ENCODE data around the gene TUBG1. TPM values are rescaled to one million over a fixed set of nuclear protein-coding genes. Genes with fewer than 3 reads are reported as not detected.

Gene TUBG1
- total and polyA plus RNA-seq, 2 of the 4 experiments (the other 2 are of a cell fraction), result 38.9 to 94.5 TPM

DNA sequence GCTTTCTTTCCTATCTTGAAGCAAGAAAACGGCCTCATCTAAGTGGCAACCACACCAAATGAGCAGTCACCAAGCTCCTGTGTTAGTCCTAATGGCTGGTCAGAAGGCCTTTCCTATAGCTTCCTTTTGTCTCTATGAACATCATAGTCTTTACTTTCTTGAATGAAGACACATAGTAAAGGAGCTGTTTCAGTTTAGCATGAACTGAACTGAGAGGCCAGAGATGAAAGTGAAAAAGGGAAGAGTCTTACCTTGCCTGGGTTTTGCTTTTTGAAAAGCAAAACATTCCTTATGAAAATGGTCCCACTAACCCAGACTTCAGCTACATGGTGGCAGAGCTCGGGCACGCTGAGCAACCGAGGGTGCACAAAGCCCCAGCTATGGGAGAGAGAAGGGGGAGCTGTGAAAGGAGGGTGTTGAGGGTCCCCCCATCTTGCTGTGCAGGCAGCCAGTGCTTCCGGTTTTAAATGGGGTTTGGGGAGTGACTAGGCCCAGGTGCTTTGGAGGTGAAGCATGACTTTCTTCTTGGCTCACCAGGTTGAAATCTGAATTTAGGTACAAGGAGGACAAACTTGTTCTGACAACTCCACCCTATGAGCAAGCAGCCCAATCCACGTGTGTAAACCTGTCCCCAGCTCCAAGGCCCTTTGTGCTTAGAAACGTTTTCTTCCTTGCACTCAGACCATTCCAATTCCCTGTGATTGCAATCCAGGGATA, 22.8 kb upstream of the TUBG1 start:
- ATAC-seq (ENCODE audit: low read depth), result no peak
- H3K9me3 ChIP-seq (ENCODE audit: control insufficient read depth, insufficient read depth, low read length), result no peaks in the 10 kb centered on the region

More for the DNA sequence above, 22.8 kb upstream of the TUBG1 start:
- no peaks in the 10 kb centered on the region for H3K4me1 ChIP-seq (ENCODE audit: control insufficient read depth, insufficient read depth, low read length)
- dilution Hi-C loops (cut with HindIII; ENCODE audit: low sequenced_read_pairs, unreplicated experiment) (no loop called here), in situ Hi-C loops (cut with MboI; ENCODE audit: low sequenced_read_pairs) (no loop called here), intact Hi-C loops (cut with micrococcal nuclease) (no loop called here)
- TF ChIP-seq POLR2A (IDR thresholded peaks at IDR 0.05; ENCODE audit: low read depth, low read length), result no peak
- no peak for TF ChIP-seq MAFK (IDR thresholded peaks at IDR 0.05; ENCODE audit: low read depth, low read length)
- no peak for TF ChIP-seq MAZ (IDR thresholded peaks at IDR 0.05; ENCODE audit: borderline replicate concordance, low read depth, low read length)
- no peak for TF ChIP-seq BHLHE40 (IDR thresholded peaks at IDR 0.05; ENCODE audit: low read depth, low read length)
- TF ChIP-seq, protein P1, sequence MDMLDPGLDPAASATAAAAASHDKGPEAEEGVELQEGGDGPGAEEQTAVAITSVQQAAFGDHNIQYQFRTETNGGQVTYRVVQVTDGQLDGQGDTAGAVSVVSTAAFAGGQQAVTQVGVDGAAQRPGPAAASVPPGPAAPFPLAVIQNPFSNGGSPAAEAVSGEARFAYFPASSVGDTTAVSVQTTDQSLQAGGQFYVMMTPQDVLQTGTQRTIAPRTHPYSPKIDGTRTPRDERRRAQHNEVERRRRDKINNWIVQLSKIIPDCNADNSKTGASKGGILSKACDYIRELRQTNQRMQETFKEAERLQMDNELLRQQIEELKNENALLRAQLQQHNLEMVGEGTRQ (IDR thresholded peaks at IDR 0.05; ENCODE audit: low read depth, low read length), result no peak
- no peak for TF ChIP-seq NFE2L2 (IDR thresholded peaks at IDR 0.05; ENCODE audit: low read depth, low read length)
- TF ChIP-seq FOS (IDR thresholded peaks at IDR 0.05; ENCODE audit: low read depth, low read length), result no peak
- TF ChIP-seq, protein P2, sequence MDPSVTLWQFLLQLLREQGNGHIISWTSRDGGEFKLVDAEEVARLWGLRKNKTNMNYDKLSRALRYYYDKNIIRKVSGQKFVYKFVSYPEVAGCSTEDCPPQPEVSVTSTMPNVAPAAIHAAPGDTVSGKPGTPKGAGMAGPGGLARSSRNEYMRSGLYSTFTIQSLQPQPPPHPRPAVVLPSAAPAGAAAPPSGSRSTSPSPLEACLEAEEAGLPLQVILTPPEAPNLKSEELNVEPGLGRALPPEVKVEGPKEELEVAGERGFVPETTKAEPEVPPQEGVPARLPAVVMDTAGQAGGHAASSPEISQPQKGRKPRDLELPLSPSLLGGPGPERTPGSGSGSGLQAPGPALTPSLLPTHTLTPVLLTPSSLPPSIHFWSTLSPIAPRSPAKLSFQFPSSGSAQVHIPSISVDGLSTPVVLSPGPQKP (IDR thresholded peaks at IDR 0.05; ENCODE audit: borderline replicate concordance, low read depth, low read length), result no peak
- TF ChIP-seq RFX5 (IDR thresholded peaks at IDR 0.05; ENCODE audit: low read depth, low read length), result no peak
- no TSS peak for BruUV-seq (replicated peaks)
- no peaks in the 10 kb centered on the region for H3K27me3 ChIP-seq (ENCODE audit: control insufficient read depth, insufficient read depth, low read length)
- H4K91ac ChIP-seq (ENCODE audit: insufficient read depth, low read depth, low read length), result no peak overlapping the region
- no peak overlapping the region for H3K4me3 ChIP-seq (ENCODE audit: insufficient read depth, low read depth, low read length)
- no peak overlapping the region for H3K18ac ChIP-seq (ENCODE audit: low read depth, low read length)
- H2AK9ac ChIP-seq (replicated peaks; ENCODE audit: low read depth, low read length, poor library complexity), result no peak overlapping the region
- no peak overlapping the region for H4K5ac ChIP-seq (ENCODE audit: low read depth, low read length)
- H2BK120ac ChIP-seq (ENCODE audit: low read depth, low read length), result no peak overlapping the region
- no peak overlapping the region for H3K56ac ChIP-seq (ENCODE audit: extremely low read depth, insufficient read depth, low read length)
- POLR2A ChIA-PET (ENCODE audit: unreplicated experiment), result no interaction called here
- WGBS, 2 experiments (ENCODE audit: extremely low coverage in 2 of 2, insufficient read length in 1 of 2), result no CpG with 5 or more reads among the region's 7 CpGs
- no peak overlapping the region for H3K14ac ChIP-seq (replicated peaks; ENCODE audit: low read depth, low read length)
- H2BK5ac ChIP-seq (ENCODE audit: low read depth, low read length, poor library complexity, severe bottlenecking), result no peak overlapping the region
- H3K4ac ChIP-seq (ENCODE audit: low read depth, low read length), result no peak overlapping the region
- H3K27ac ChIP-seq (ENCODE audit: insufficient read depth, low read length), result no peak overlapping the region
- H3K23ac ChIP-seq (ENCODE audit: low read depth, low read length), result no peak overlapping the region
- H2BK20ac ChIP-seq (ENCODE audit: low read depth, low read length), result no peak overlapping the region
- CTCF ChIA-PET, result interaction anchor here (1.7 kb wide), 1 partner anchor 9 kb away, joined by 5 read pairs; the partner anchor contains the start of gene PSMC3IP
- DNase-seq, result no peak
- H3K4me2 ChIP-seq (ENCODE audit: low read depth, low read length), result no peak overlapping the region
- H2AK5ac ChIP-seq (ENCODE audit: low read depth, low read length), result no peak overlapping the region
- peaks cover 67% of the 10 kb centered on the region for H3K36me3 ChIP-seq (ENCODE audit: control insufficient read depth, insufficient read depth, low read length)
- no peaks in the 10 kb centered on the region; the same call in 1 of the 2 replicates for H3K9me1 ChIP-seq (ENCODE audit: insufficient read depth, low read length)
- no peak overlapping the region for H3K9ac ChIP-seq (ENCODE audit: low read depth, low read length)
- H2AFZ ChIP-seq (replicated peaks; ENCODE audit: low read length, poor library complexity), result no peak overlapping the region
- no peak overlapping the region for H4K8ac ChIP-seq (ENCODE audit: low read depth in 2 of 2, low read length in 2 of 2)
- peaks cover 17% of the 10 kb centered on the region; the same call in 1 of the 2 replicates for H4K20me1 ChIP-seq (ENCODE audit: insufficient read depth, low read length)
- 0 out of 4 replicates have a peak, but pooled peaks cover 4 to 9% of the 10 kb centered on the region in 2 experiments for H3K79me1 ChIP-seq (ENCODE audit: low read depth in 1 of 2, low read length in 2 of 2)
- H2BK15ac ChIP-seq (ENCODE audit: low read depth, low read length), result no peak overlapping the region
